ENCODE data around the gene RPL35A.

DNA sequence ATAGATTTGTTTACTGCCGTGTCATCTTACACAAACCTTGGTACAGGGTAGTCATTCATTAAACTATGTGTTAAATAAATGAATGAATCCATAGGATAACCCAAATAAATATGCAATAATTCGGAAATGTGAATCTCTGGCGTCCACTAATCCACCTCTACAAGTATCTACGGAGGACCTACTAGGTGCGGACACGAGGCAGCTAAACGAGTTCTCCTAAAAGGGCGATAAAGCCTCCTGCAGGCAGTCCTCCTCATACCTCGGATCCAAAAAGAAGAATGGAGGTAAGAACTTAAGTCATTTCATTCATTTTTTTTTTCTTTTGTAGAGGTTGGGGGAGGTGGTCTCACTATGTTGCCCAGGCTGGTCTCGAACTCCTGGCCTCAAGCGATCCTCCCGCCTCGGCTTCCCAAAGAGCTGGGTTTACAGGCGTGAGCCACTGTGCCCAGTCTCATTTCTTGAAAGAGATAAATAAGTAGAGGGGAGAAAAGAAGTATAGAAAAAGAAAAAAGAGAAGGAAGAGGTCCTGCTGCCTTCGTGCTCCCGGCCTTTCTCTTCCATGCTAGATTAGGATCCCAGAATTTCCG lies 706 bp upstream of the RPL35A start:
- TF ChIP-seq, protein P1, sequence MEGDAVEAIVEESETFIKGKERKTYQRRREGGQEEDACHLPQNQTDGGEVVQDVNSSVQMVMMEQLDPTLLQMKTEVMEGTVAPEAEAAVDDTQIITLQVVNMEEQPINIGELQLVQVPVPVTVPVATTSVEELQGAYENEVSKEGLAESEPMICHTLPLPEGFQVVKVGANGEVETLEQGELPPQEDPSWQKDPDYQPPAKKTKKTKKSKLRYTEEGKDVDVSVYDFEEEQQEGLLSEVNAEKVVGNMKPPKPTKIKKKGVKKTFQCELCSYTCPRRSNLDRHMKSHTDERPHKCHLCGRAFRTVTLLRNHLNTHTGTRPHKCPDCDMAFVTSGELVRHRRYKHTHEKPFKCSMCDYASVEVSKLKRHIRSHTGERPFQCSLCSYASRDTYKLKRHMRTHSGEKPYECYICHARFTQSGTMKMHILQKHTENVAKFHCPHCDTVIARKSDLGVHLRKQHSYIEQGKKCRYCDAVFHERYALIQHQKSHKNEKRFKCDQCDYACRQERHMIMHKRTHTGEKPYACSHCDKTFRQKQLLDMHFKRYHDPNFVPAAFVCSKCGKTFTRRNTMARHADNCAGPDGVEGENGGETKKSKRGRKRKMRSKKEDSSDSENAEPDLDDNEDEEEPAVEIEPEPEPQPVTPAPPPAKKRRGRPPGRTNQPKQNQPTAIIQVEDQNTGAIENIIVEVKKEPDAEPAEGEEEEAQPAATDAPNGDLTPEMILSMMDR (IDR thresholded peaks at IDR 0.05) = no peak
- no peak for TF ChIP-seq POLR2A (IDR thresholded peaks at IDR 0.05)
